VCaP (cell line): Measurements from ENCODE around the gene TSPAN16.

Experiments used
- H3K27ac ChIP-seq: fragments of 450-650 bp; 2 replicates; pipeline ENCODE4 v1.5.1; 2017
- CTCF ChIP-seq: fragments of 450-650 bp; conservative IDR thresholded peaks from 2 replicates; pipeline ENCODE4 v1.5.1; 2017; ENCODE audit warnings: mild to moderate bottlenecking, moderate library complexity

The TSPAN16 gene

GRCh38 chr19:11321191-11322126, 25.5 kb downstream of the TSPAN16 start:
- no peak for TF ChIP-seq CTCF
- no peak overlapping the region for H3K27ac ChIP-seq

GRCh38 chr19:11322269-11323024, 26.5 kb downstream of the TSPAN16 start:
- no peak for TF ChIP-seq CTCF
- 0 out of 2 replicates have a peak overlapping the region, but pooled peaks have one; percentile 83 for H3K27ac ChIP-seq

- peak overlapping the region; percentile 83 for H3K27ac ChIP-seq
- TF ChIP-seq CTCF: no peak
Measured at GRCh38 chr19:11323601-11324078, 27.7 kb downstream of the TSPAN16 start.

GRCh38 chr19:11324079-11324661, 28.2 kb downstream of the TSPAN16 start:
- H3K27ac ChIP-seq: peak overlapping the region; percentile 83
- no peak for TF ChIP-seq CTCF

GRCh38 chr19:11324748-11325389, 28.9 kb downstream of the TSPAN16 start:
- TF ChIP-seq CTCF: no peak
- peak overlapping the region; percentile 83 for H3K27ac ChIP-seq

- no peak for TF ChIP-seq CTCF
- H3K27ac ChIP-seq: no peak overlapping the region
Measured at GRCh38 chr19:11325544-11325943, 29.6 kb downstream of the TSPAN16 start.

- TF ChIP-seq CTCF: no peak
- no peak overlapping the region for H3K27ac ChIP-seq
Measured at GRCh38 chr19:11330127-11330526, 34.2 kb downstream of the TSPAN16 start.
